GM10266 (cell line): ENCODE data around the gene TOX3.

ENCODE experiments used
- DNase-seq: peaks from one replicate; pipeline ENCODE4 v3.0.0; 2012; ENCODE audit errors: extremely low spot score
- CTCF ChIP-seq: IDR thresholded peaks from 2 replicates; pipeline ENCODE4 v1.5.1; 2012; ENCODE audit warnings: mild to moderate bottlenecking, low read depth; ENCODE audit not compliant: control insufficient read depth, insufficient read depth; ENCODE audit errors: missing control alignments

TOX3 gene

GRCh38 chr16:52498328-52499059 lies 48.4 kb downstream of the TOX3 start:
- no peak for DNase-seq
- TF ChIP-seq CTCF: no peak

DNA sequence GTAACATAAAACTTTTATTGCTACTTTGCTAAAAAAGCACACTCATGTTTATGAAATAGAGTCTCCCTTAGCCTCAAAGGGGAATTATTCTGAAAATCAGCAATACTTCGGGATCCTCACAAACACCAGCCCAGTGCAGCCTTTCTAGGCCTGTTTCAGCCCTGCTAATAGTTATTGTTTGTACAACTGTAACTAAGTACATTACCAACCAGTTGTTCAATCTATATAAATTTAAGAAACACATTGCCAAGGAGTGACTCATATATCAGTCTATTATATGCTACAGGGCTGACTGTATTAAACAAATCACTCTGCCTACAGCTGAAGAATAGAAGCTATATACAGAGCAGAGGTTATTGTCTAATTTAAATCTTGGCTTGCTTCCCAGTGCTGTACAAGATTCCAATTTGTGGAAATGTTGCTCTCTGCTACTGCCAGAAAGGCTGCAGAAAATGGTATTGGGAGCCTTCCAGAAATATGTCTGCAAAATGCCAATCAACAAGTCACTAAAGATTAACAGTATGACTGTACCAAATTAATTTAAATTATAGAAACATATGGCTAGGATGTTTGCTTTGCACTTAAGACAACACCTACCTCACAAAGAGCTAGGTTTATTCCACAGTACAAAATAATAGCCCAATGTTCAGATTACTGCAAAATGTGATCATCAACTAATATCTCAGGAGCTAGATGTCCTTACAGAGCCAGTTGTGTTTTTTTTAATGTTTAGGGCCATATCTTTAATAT lies 49.7 kb downstream of the TOX3 start:
- TF ChIP-seq CTCF: no peak
- no peak for DNase-seq

- TF ChIP-seq CTCF: no peak
Observed at GRCh38 chr16:52496051-52496876, 50.7 kb downstream of the TOX3 start.

DNA sequence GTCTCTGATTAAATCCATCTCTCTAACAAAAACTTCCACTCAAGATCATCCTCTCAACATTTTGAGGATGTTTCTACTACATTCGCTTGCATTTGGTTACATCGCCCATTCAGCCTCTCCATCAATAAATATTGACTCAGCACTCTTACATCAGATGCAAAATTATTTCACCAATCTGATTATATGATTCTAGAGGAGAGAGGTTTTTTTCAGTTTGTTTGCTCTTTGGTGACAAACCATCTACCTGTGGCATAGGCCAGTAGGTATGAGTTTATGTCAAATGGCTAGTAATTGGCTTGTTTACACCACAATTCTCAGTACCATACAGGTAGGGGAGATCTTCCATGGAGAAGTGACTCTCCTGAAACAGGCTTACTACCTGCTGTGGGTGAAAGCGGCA lies 52.3 kb downstream of the TOX3 start:
- no peak for DNase-seq
- TF ChIP-seq CTCF: no peak

More at GRCh38 chr16:52496051-52496876, 50.7 kb downstream of the TOX3 start:
- DNase-seq: no peak

- no peak for TF ChIP-seq CTCF
- no peak for DNase-seq
Observed at GRCh38 chr16:52494145-52494544, 52.8 kb downstream of the TOX3 start.

DNA sequence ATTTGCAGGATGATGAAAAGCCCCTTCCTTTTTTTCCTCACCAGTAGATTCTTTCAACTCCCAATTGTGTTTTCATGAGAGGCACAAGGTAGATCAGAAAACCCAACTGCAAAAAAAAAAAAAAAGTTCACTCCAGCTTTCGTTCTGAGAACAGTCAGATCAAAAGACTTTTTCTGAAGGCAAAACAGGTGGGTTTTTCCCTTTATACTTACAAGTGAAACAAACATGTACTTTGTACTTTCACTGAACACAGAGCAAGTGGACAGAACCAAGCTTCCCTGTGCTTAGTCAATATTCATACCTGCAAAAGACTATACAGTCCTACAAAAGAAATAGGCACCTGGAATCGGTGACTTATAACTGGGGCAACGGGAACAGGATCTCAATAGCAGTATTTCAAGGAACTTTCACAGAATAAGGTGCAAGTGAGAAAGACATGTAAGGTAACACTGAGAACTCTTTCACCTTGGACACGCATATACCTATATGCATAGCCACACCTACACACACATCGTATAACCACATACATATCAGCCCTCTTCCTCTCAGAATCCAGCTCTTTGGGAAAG lies 54.1 kb downstream of the TOX3 start:
- DNase-seq: no peak
- no peak for TF ChIP-seq CTCF

DNA sequence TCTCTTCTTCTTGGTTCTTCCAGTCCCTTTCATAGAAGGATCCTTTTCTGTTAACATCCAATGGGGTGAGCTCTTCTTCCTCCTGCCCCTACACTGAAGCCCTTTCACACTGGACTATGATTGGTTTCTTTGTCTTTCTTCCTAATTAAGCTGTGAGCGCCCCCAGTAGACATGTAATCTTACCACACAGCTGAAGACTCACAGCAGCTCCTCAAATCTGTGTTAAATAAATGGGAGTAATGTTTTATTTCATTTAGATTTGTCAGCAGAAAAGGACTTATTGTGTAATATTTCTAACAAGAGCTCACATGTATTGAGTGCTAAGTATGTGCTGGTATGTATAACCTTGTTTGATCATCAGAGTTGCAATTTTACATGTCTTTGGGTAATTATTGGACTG lies 55.7 kb downstream of the TOX3 start:
- no peak for TF ChIP-seq CTCF
- DNase-seq: no peak
